GM12874 (cell line): ENCODE results near the gene GRM8.

Experiments used
- CTCF ChIP-seq: IDR thresholded peaks from 2 replicates; pipeline ENCODE4 v1.5.1; 2011; ENCODE audit warnings: low read depth, mild to moderate bottlenecking, control low read depth, low read length, moderate library complexity; ENCODE audit not compliant: insufficient read depth

Gene GRM8

DNA sequence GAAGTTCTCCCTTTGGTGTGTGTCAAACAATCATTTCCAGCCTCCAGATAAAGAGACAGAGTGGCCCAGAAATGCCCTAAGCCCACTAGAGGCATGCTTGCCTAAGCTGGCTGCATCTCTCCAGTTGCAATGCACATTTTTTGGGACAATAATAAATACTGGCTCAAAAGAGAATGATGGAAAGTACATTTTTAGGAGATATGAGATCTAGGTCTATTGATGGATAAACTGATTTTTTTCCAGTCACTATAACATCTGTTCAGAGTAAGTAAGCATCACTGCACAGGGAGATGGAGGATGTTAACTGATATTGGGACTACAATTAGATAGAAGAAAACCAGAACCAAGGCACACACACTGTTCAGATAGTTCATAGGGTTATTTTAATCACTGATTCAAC lies 553.0 kb downstream of the GRM8 start:
- TF ChIP-seq CTCF = no peak

GRCh38 chr7:126698909-126699308 lies 553.8 kb downstream of the GRM8 start:
- no peak for TF ChIP-seq CTCF

GRCh38 chr7:126698446-126698845 lies 554.3 kb downstream of the GRM8 start:
- no peak for TF ChIP-seq CTCF

GRCh38 chr7:126696256-126697038 lies 556.3 kb downstream of the GRM8 start:
- no peak for TF ChIP-seq CTCF

DNA sequence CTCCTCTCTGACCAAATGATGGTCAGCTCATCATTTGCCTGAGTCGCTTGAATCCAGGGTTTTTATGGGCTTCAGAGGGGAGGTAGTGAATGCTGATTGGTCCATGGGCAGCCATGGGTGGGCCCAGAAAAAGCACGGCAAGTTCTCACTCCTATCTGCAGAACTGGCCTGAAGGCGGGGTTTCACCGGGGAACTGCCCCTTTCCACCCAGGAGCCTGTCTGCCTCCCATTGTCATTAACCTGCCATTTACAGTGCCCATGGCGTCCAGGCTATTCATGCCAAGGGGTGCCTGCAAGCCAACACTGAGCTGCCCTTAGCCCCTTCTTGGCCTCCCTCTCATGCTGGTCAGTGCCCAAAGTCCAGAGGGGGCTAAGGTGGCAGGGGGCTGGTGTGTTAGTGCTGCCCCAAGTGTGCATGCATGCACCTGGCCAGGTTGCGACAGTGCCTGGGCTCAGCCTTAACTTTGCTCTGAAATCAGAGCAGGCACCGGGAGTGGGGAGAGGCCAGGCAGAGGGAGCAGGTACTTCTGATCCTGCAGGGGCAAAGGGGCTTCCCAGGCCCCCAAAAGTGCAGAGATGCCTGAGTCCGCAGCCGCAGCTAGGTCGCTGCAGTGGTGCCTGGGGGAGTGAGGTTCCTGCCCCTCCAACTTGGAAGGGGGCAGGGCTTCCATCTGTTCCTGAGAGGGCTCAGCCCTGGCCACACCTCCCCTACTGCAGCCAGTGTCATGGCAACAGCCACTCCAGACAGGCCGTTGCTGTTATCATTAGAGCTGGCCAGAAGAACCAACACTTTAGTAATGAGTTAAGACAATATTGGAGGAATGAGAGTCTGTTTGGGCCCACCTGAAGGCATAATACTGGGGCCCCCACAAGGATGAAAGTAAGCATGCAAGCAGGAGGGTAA lies 561.6 kb downstream of the GRM8 start:
- no peak for TF ChIP-seq CTCF

- TF ChIP-seq CTCF = no peak
These were observed 562.6 kb downstream of the GRM8 start for GRCh38 chr7:126690104-126690503.

DNA sequence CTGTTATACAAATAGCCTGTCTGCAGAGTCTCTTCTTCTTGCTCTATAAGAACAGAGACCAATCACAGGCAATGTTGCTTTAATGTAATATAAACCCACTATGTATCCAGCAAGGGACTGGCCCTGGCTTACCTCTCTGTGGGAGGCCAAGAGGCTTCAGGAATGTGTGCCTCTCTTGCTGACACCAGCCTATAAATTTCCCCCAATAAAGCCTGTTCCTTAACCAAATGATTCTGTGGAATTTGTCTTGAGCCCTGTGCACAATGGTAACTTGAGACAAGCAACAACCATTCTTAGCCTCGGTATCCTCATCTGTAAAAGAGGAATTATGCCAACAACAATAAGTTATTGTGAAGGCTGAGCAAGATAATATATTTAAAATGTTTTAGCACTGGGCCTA lies 563.7 kb downstream of the GRM8 start:
- TF ChIP-seq CTCF = no peak
